Keratinocyte (primary cell): Measurements from ENCODE around the gene SLIT3.

ENCODE experiments used
- EZH2 ChIP-seq: IDR thresholded peaks from one replicate; pipeline ENCODE4 v1.6.1; 2012; ENCODE audit warnings: inconsistent platforms, mild to moderate bottlenecking, low read length, moderate library complexity
- TF ChIP-seq, protein P1 (sequence below), 3 experiments: IDR thresholded peaks in 1 of 3; conservative IDR thresholded peaks in 1 of 3; optimal IDR thresholded peaks in 1 of 3; 2 replicates in 2 of 3; 3 replicates in 1 of 3; pipeline versions ENCODE3 to v1.5.1; 2011; ENCODE audit warnings: low read length in 3 of 3, mild to moderate bottlenecking in 3 of 3, moderate library complexity in 2 of 3, control low read depth in 1 of 3, inconsistent platforms in 1 of 3; ENCODE audit not compliant: insufficient read depth in 2 of 3; ENCODE audit errors: extremely low read depth in 1 of 3

DNA sequence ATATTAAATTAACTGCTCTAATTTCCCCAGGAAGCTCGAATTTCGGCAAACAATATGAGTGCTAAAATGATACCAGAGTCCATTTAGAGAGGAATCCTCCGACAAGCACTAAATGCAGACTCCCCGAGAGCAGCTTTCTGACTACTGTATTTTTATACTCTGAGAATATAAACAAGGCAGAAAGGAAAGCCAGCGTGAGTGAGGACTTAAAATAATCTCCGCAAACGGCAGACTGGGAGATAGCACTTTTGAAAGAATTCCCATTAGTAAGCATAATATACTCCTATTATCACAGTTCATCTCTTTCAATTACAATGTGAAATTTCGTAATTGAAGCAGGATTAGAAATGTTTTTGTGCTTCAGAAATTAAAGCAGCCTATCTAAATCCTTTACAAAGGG is 452.4 kb downstream of the SLIT3 start:
- no peak for TF ChIP-seq EZH2
- TF ChIP-seq, protein P1, sequence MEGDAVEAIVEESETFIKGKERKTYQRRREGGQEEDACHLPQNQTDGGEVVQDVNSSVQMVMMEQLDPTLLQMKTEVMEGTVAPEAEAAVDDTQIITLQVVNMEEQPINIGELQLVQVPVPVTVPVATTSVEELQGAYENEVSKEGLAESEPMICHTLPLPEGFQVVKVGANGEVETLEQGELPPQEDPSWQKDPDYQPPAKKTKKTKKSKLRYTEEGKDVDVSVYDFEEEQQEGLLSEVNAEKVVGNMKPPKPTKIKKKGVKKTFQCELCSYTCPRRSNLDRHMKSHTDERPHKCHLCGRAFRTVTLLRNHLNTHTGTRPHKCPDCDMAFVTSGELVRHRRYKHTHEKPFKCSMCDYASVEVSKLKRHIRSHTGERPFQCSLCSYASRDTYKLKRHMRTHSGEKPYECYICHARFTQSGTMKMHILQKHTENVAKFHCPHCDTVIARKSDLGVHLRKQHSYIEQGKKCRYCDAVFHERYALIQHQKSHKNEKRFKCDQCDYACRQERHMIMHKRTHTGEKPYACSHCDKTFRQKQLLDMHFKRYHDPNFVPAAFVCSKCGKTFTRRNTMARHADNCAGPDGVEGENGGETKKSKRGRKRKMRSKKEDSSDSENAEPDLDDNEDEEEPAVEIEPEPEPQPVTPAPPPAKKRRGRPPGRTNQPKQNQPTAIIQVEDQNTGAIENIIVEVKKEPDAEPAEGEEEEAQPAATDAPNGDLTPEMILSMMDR (optimal IDR thresholded peaks at IDR 0.05 in 1 of 3, IDR thresholded peaks at IDR 0.05 in 1 of 3, conservative IDR thresholded peaks at IDR 0.05 in 1 of 3; ENCODE audit: extremely low read depth in 1 of 3, insufficient read depth in 2 of 3, low read length in 3 of 3), result no peak
